ENCODE data around the gene TRAK1. TPM values are rescaled to one million over a fixed set of nuclear protein-coding genes. Genes with fewer than 3 reads are reported as not detected.

The TRAK1 gene
- total RNA-seq, 2 experiments from 2014 or later, result 23.1 to 24.6 TPM

DNA sequence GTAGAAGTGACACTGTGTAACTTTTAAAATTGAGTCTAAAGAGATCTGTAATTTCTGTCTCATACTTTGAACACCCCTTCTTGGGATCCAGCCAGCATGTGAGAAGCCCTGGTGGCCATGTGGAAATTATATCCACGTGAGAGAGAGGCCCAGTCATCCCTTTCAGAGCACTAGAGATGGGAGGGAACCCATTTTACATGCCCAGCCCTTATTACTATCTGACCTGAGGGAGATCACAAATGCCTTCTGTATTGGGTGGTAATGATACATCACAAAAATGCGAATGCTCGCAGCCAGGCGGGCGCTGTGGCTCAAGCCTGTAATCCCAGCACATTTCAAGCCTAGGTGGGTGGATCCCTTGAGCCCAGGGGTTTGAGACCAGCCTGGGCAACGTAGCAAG is 27.3 kb upstream of the TRAK1 start:
- ChIA-PET CTCF (no interaction called here), POLR2A (no interaction called here)

DNA sequence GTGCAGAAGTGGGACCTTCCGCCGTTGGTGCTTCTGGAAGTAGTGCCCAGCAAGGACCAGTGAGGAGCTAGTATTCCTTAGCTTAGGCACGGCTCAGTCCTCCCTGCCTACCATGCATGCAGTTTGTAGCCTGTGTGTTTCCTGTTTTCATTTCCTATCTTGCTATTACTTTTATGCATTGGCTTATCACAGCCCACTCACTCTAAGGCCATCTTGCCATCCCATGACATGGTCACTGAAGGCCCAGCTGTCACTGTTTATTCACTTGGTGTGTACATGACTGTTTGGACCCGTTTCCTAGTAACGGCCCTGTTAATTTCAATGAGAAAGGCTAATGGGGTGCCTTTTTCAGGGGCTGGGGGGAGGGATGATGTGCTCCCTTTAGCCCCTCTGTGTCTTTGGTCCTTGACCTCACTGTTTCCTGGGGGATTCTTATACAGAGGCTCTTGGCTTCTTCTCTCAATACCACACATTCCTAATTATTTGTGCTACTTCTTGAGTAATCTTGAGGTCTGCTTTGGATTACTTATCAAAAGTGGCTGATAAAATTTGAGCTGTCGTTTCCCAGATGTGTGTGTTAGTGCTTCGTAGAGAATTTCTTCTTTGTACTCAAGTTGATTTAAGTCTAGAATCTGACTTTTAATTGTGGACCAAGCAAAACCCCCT is 24.5 kb upstream of the TRAK1 start:
- ChIA-PET CTCF (interaction anchor here (0.7 kb wide), 1 partner anchor 479 kb away, joined by 3 read pairs; no protein-coding TSS in a partner anchor), POLR2A (no interaction called here)

DNA sequence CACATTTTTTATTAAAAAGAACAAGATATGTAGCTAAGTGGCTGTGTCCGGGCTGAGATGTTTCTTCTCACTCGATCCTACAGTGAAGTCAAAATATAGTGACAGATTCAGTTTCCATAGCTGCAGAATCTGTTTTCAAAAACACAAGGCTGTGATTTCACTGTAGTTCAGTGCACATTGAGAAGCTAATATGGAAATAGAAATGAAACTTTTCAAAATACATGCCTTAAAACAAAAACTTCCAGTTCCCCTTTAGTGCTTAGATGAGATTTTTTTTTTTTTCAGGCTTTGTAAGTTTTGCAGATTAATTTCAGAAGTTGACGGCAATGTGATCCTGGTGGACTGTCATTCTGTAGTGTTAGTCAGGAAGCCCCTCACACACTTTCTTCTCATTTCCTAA is 23.8 kb upstream of the TRAK1 start:
- ChIA-PET CTCF (interaction anchor here (0.7 kb wide), 1 partner anchor 93 kb away, joined by 3 read pairs; no protein-coding TSS in a partner anchor), POLR2A (no interaction called here)

DNA sequence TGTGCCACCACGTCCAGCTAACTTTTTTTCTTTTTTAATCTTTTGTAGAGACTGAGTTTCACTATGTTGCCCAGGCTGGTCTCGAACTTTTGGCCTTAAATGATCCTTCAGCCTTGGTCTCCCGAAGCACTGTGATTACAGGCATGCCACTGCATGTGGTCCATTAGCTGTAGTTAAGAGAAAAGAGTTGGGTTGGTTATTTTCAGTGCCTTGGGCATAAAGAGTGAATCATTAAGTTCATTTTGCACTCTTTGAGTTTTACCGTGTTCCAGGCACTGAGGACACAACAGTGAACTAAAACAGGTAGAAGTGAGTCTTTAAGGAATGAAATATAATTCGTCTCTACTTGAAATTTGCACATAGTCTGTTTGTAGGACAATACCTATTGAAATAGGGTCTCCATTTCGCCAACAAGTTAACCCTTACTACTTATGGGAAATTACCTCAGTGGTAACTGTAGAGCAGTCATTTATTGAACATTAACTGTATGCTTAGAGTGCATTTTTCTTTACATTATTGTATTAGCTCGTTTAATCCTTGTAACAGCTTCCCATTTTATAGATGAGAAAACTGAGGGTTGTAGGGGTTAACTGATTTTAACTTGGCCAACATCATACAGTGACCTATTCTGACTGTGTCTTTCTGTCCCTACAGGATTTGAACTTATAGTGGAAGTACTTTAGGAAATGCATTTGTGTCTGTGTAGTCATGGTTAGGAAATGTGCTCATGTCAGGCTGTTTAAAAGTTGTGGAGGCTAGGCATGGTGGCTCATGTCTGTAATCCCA is 22.7 kb upstream of the TRAK1 start:
- CTCF ChIA-PET, result interaction anchor here (0.6 to 1.5 kb wide), 2 partner anchors 12 to 31 kb away, joined by 4 read pairs; no protein-coding TSS in a partner anchor
- POLR2A ChIA-PET, result no interaction called here

DNA sequence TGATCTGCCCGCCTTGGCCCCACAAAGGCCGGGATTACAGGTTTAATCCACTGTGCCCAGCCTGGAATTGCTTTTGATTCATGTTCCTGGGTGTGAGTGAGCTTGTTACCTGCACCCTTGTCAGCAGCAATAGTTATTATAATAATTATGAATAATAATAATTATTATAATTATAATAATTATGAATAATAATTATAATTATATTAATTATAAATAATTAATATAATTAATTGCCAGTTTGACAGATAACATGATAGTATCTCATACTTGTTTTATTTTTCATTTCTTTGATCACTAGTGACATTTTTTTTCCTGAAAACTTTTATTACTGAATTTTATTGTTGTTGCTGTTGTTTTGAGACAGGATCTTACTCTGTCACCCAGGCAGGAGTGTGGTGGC is 21.1 kb upstream of the TRAK1 start:
- ChIA-PET CTCF (no interaction called here), POLR2A (no interaction called here)

DNA sequence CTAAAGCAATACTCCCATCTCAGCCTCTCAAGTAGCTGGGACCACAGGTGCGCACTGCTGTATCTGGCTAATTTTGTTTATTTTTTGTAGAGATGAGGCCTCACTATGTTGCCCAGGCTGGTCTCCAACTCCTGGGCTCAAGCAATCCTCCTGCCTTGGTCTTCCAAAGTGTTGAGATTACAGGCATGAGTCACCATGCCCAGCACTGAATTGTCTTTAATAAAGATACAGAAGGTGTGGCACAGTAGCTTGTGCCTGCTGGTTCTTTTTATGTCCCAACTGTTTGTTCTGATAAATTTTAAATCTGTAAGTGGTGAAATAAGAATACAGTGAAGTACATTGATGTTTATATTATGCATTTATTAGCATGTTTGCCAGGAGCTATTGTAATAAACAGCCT is 20.6 kb upstream of the TRAK1 start:
- POLR2A ChIA-PET, result no interaction called here
- CTCF ChIA-PET, result no interaction called here

DNA sequence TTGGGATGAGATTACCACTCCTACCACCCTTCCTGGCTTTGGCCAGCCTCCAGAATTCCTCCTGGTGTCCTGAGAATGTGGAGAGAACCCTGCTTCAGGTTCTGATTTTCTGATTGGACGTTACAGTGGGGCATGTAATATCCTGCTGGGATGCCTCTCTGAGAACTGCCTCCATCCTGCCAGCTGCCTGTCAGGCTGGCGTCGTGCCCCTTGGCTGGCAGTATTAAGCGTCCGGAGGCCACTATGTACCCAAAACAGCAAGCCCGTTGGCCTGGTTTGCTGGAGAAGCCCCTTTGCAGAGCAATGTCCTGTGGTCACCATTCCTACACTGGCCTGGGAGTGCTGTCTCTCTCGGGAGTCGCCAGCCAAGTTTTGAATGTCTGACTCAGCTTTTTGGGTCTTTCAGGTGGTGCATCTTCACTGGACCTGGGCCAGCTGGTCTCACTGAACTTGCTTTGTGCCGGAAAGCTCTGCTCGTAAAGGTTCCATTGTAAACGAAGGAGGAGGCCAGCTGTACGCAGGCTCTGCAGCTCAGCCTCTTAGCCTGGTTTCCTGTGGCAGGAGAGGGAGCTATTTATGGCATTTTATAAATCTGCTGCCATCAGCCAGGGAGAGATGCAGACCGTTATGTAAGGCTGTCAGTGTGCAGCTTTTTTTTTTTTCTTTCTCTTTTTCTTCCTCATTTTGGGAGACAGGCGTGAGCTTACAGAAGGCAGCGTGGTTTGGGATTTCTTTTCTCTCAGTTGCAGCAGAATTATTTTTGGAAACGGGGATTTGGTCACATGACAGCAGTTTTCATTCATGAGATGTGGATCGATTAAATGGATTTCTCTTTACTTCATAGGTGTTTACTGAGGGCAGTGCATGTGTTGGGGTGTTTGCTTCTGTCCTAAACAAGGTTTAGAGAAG is 19.0 kb upstream of the TRAK1 start:
- ChIA-PET POLR2A (no interaction called here), CTCF (interaction anchor here (0.7 kb wide), 1 partner anchor 37 kb away, joined by 5 read pairs; no protein-coding TSS in a partner anchor)

DNA sequence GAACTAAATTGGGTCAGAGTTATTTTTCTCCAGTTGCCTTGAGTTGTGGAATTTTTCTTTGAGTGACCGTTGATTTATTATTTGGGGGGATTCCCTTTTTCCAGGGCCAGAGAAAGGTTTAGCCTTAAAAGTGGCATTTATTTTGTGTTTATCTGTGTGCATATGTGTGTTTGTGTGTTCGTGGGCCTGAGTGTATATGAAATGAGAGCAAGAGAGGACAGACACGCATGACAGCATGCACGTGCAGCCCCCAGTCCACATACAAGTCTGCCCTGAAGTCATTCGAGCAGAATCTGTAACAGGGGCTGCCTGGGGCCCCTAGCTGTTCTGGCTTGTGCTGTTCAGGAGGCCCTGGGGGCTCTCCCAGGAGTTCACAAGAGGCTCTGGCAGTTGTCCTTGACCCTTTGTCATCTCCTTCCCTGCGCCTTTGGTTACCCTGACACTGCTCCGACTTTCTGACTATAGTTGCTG is 18.3 kb upstream of the TRAK1 start:
- ChIA-PET CTCF (no interaction called here), POLR2A (no interaction called here)

DNA sequence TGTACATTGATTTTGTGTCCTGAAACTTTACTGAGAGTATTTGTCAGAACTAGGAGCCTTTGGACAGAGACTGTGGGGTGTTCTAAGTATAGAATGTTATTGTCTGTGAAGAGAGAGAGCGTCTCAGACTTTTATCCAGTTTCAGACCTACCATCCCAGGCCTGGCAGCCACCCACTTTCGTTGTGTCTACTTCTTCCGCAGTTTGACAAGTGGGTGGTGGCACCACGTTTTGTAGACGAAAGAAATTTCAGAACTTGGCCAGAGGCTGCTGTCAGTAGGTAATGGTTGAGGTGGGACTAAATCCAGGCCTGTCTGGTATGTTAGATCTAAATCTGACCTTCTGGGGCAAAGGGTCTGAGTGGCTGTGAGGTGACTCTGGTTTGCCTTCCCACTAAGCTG is 13.4 kb upstream of the TRAK1 start:
- POLR2A ChIA-PET, result no interaction called here
- CTCF ChIA-PET, result no interaction called here

DNA sequence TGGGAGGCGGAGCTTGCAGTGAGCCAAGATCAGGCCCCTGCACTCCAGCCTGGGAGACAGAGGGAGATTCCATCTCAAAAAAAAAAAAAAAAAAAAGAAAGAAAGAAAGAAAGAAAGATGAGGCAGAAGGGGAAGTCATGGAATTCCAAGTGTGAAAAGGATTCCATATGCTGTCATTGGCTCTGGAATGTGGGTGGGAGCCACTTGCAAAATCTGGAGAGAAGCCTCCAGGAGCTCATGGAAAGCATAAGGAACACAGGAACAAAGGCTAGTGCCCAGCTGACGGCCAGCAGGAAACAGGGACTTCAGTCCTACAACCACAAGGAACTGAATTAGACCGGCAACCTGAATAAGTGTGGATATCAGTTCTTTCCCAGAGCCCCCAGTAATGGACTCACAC is 12.5 kb upstream of the TRAK1 start:
- ChIA-PET CTCF (interaction anchor here (0.7 to 1.7 kb wide), 3 partner anchors 58 to 257 kb away, joined by 3 to 7 read pairs (median 4); no protein-coding TSS in a partner anchor), POLR2A (no interaction called here)

DNA sequence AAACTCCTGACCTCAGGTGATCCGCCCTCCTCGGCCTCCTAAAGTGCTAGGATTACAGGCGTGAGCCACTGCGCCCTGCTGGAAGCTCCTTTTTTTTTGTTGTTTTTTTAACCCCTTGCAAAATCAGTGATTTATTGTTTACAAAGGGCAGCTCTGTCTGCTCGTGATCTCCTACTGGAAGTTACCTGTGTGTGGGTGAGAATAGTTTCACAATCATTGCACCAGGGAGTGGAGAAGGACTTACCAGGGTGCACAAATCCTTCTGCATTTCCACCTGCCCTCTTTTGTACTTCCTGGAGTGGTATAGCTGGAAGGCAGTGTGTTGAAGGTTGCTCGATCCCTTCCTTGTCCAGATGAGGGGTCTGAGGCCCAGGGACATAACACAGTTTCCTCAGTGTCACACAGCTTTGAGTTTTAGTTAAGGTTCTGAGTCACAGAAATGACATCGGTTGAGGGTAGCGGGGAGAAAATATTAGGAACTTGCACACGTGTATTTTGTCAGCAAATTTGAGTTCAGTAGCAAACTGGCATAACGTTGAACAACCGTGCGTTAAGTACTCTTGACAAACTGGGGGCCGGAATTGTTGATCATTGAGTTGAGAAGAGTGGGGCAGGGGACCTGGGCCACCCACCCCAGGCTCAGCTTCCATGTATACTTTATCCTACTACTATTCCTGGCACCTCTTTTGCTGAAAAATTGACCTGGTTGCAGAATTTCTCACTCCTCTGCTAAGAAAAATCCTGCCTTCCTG is 11.3 kb upstream of the TRAK1 start:
- ChIA-PET CTCF (interaction anchor here (0.6 to 1.7 kb wide), 3 partner anchors 11 to 65 kb away, joined by 3 to 7 read pairs (median 4); no protein-coding TSS in a partner anchor), POLR2A (interaction anchor here (1.4 kb wide), 1 partner anchor 14 kb away, joined by 4 read pairs; no protein-coding TSS in a partner anchor)

DNA sequence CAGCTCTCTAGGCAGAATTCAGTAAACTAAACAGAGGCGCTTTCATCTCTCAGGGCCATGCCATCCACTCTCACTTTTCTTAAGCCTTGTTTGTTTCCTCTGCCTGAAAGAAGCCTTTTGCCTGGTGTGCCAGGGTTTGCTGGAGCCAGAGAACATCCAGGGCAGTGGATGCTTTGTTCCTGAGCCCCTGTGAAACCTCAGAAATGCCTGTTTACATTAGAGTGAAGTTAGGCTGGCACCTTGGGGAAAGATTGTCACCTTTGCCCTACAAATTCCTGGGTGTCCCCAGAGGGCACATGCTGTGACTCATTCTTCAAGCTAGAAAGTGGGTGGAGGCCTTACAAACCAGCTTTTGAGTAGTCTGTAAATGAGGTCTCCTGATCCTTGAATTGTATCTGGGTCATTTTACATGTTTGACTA is 10.7 kb upstream of the TRAK1 start:
- ChIA-PET POLR2A (interaction anchor here (1.4 kb wide), 1 partner anchor 14 kb away, joined by 4 read pairs; no protein-coding TSS in a partner anchor), CTCF (interaction anchor here (0.6 to 1.7 kb wide), 2 partner anchors 12 to 66 kb away, joined by 4 to 7 read pairs; no protein-coding TSS in a partner anchor)

DNA sequence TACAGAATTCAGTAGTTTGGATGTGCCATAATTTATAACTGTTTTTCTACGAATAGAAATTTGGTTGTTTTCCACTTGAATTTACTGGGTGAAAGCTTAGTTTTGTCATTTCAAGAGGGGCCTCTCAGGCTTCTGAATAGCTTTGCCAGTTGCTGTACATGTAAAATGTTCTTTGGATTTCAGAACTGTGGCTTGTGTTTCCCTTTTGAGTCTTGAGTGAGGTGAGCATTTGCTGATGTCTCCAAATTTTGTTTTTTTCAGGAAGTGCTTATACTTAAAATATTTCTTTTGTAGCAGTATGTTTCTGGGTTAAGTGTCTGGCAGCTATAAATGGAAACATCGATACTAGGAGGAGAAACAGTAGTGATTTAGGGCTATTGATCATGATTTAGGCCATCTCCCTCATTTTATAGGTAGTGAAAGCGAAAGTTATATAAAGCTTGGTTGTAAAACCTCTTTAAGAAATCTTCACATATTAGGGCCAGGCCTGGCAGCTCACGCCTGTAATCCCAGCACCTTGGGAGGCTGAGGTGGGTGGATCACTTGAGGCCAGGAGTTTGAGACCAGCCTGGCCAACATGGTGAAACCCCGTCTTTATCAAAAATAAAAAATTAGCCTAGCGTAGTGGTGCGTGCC is 9.2 kb upstream of the TRAK1 start:
- POLR2A ChIA-PET, result interaction anchor here (1.4 kb wide), 1 partner anchor 68 kb away, joined by 3 read pairs; no protein-coding TSS in a partner anchor

DNA sequence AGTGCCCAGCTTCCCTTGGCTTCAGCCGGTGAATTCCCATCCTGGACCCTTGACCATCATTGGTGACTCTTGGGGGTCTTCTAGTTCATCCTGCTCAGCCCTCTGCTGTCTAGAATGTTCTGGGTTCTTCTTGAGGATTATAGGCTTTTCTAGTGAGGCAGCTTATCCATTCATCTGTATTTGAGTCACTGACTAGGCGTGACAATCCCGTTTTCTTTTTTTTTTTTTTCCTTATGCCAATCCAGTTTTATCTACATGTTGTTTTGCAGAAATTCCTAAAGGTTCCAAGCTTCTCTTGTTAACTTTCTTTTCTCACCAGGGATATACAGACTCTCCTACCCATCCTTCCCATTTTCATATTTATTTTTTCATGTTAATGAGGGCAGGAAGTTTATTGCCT is 6.6 kb upstream of the TRAK1 start:
- CTCF ChIA-PET, result interaction anchor here (0.7 to 2.0 kb wide), 3 partner anchors 15 to 114 kb away, joined by 3 to 7 read pairs (median 3); no protein-coding TSS in a partner anchor
- POLR2A ChIA-PET, result no interaction called here

More for the DNA sequence above, 9.2 kb upstream of the TRAK1 start:
- CTCF ChIA-PET, result interaction anchor here (1.0 to 1.1 kb wide), 2 partner anchors 10 to 27 kb away, joined by 3 read pairs; no protein-coding TSS in a partner anchor

DNA sequence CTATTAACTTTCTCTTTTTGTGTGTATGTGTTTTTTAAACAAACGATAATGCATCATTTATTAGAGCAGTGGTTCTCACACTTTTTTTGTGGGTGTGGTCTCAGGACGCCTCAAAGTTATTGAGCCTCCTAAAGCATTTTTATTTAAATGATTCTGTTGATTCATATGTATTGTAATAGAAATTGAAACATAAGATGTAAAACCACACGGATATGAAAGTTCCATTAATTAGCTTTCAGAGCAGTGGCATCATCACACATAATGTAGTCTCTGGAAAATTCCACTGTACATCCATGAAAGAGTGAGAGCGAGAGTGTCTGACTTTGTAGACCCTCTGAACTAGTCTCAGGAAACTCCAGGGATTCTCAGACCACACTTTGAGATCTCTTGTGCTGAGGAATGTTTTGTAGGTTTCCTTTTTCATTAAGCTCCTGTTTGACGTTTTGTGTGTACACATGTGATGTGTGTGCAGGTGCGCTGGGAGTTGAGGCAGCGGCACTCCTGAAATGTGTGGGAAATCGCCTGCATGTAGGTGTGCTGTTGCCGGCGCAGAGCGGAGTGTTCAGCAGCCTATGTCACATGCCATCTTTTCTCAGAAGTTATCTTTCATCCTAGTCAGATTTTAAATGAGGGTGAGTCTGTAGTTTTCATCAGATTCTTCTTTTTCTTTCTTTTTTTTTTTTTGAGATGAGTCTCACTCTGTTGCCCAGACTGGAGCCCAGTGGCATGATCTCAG is 5.3 kb upstream of the TRAK1 start:
- ChIA-PET CTCF (interaction anchor here (1.2 to 2.0 kb wide), 3 partner anchors 13 to 59 kb away, joined by 3 to 7 read pairs (median 3); no protein-coding TSS in a partner anchor), POLR2A (no interaction called here)

DNA sequence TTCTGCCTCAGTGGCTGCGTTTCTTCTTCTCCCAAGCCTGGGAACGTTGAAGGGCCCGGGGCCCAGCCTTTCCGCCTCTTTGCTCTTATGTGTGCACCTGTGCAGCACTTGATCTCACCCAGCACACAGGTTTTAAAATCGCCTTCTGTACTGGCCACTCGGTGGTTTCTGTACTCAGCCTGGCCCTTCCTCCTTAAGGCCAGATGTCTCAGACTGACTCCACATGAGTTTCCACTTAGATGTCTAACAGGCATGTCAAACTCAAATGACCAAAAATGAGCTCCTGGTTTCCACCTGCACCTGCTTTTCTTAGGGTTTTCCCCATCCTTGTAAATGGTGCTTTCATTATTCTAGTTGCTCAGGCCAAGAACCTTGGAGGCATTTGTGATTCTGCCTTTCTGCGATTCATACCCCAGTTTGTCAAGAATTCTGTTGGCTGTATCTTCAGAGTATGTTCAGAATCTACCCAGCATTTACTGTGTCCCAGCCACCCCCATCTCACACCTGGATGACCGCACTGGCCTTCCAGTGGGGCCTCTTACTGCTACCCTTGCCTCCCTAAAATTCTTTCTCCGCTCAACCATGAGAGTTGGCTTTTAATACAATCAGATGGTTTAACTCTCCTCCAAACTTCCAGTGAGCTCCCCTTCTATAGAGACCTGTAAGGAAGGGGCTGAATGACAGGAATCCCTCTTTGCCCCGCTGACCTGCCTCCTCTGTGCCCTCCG is 2.2 kb upstream of the TRAK1 start:
- ChIA-PET CTCF (no interaction called here), POLR2A (no interaction called here)

DNA sequence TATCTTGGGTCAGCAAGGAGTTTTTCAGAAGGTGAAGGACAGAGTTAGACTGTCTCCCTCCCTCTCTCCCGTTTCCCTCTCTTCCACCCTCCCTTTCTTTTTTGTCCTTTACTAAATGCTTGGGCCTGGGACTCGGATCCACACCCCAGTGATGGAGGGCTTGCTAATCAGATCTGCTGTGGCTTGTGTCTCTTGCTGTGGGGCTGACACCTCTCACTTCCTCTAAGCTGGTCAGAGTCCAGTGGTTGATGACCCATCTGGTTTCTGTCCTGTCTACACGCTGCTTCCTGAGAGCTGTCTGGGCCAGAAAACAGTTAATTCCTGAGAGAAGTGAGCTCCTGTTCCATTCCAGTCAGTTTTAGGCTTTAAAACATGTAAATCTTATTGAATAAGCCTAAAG is 849 bp downstream of the TRAK1 start:
- POLR2A ChIA-PET, result no interaction called here
- CTCF ChIA-PET, result interaction anchor here (1.0 kb wide), 1 partner anchor 10 kb away, joined by 3 read pairs; no protein-coding TSS in a partner anchor

Measured in activated CD8-positive, alpha-beta memory T cell treated with anti-CD3 and anti-CD28 coated beads for 36 hours (primary cell).